B cell (primary cell): ENCODE measurements around the gene SLC2A13. TPM values are rescaled to one million over a fixed set of nuclear protein-coding genes. Genes with fewer than 3 reads are reported as not detected.
A peak's percentile ranks its signal among the peaks of the same experiment; 100 is the strongest.

Experiments used
- ATAC-seq: fragments of 200-7000 bp; cut with Tn5 transposase; one replicate; pipeline ENCODE4 v1.10.0; 2021; ENCODE audit warnings: low read depth, mild to moderate bottlenecking, moderate number of reproducible peaks, moderate library complexity
- CTCF ChIA-PET: fragments of 350-600 bp; sonication (Branson Sonifier 250); formaldehyde crosslinking; loops from one replicate; lab custom pipeline; 2021; ENCODE audit warnings: antibody characterized with exemption, inconsistent platforms; lab: Charles Lee
- POLR2A ChIA-PET: fragments of 350-600 bp; sonication (Branson Sonifier 250); formaldehyde crosslinking; loops from one replicate; lab custom pipeline; 2021; ENCODE audit warnings: antibody characterized with exemption; lab: Charles Lee
- DNase-seq: peaks from one replicate; pipeline ENCODE4 v3.0.0; 2013
- H2AFZ ChIP-seq: 2 replicates; pipeline ENCODE4 v1.6.1; 2012; ENCODE audit warnings: mild to moderate bottlenecking, low read depth, low read length; ENCODE audit not compliant: insufficient read depth, poor library complexity, severe bottlenecking
- H3K27ac ChIP-seq, 2 donors: 1 replicate in 1 of 2; 2 replicates in 1 of 2; pipeline ENCODE4 v1.5.1; 2012 to 2013; ENCODE audit warnings: low read length in 2 of 2, mild to moderate bottlenecking in 2 of 2, moderate library complexity in 1 of 2
- H3K27me3 ChIP-seq, 4 experiments: fragments of 200-600 bp in 1 of 4; sonication (generic) in 1 of 4; replicated peaks in 1 of 4; 1 replicate in 2 of 4; 2 replicates in 2 of 4; pipeline versions ENCODE4 v1.6.1 to v1.7.0; 2013 to 2016; ENCODE audit warnings: low read length in 3 of 4, mild to moderate bottlenecking in 2 of 4, mixed read lengths in 1 of 4, moderate library complexity in 1 of 4; ENCODE audit not compliant: insufficient read depth in 4 of 4, control insufficient read depth in 3 of 4; ENCODE audit errors: control extremely low read depth in 1 of 4
- H3K36me3 ChIP-seq, 2 experiments: replicated peaks in 1 of 2; 1 replicate in 1 of 2; 2 replicates in 1 of 2; pipeline versions ENCODE4 v1.6.1 to v1.7.1; 2013; ENCODE audit warnings: low read length in 1 of 2; ENCODE audit not compliant: insufficient read depth in 2 of 2, control insufficient read depth in 1 of 2; ENCODE audit errors: control extremely low read depth in 1 of 2, extremely low read depth in 1 of 2
- H3K4me1 ChIP-seq, 2 donors: fragments of 200-600 bp in 1 of 2; sonication (generic) in 1 of 2; 1 replicate in 1 of 2; 2 replicates in 1 of 2; pipeline versions ENCODE4 v1.5.1 to v1.6.1; 2013 to 2017; ENCODE audit warnings: low read length in 2 of 2; ENCODE audit not compliant: control insufficient read depth in 2 of 2, insufficient read depth in 2 of 2
- H3K4me2 ChIP-seq: replicated peaks from 2 replicates; pipeline ENCODE3; 2012; ENCODE audit warnings: mild to moderate bottlenecking, low read depth, low read length; ENCODE audit not compliant: poor library complexity, severe bottlenecking
- H3K4me3 ChIP-seq, 5 experiments: fragments of 200-600 bp in 1 of 5; sonication (generic) in 1 of 5; 1 replicate in 3 of 5; 2 replicates in 2 of 5; pipeline versions ENCODE4 v1.5.1 to v1.7.0; 2011 to 2016; ENCODE audit warnings: low read length in 4 of 5, mild to moderate bottlenecking in 4 of 5, low read depth in 2 of 5, control low read depth in 1 of 5, moderate library complexity in 1 of 5; ENCODE audit not compliant: insufficient read depth in 1 of 5; ENCODE audit errors: control extremely low read depth in 1 of 5, extremely low read depth in 1 of 5
- H3K79me2 ChIP-seq: fragments of 200-600 bp; sonication (generic); one replicate; pipeline ENCODE4 v1.6.0; 2016; ENCODE audit warnings: low read length; ENCODE audit not compliant: control insufficient read depth, insufficient read depth
- H3K9ac ChIP-seq: fragments of 200-600 bp; sonication (generic); 2 replicates; pipeline ENCODE4 v1.6.1; 2017; ENCODE audit warnings: mild to moderate bottlenecking, low read length, moderate library complexity
- H3K9me3 ChIP-seq, 3 donors: one replicate each; pipeline versions ENCODE4 v1.6.1 to v1.7.1; 2013; ENCODE audit warnings: low read length in 2 of 3; ENCODE audit not compliant: control insufficient read depth in 2 of 3, insufficient read depth in 1 of 3; ENCODE audit errors: control extremely low read depth in 1 of 3
- H4K20me1 ChIP-seq: 2 replicates; pipeline ENCODE4 v1.6.0; 2012; ENCODE audit warnings: mild to moderate bottlenecking, low read length; ENCODE audit not compliant: insufficient read depth, control insufficient read depth, poor library complexity, severe bottlenecking
- H3K27ac Mint-ChIP-seq: one replicate; pipeline ENCODE4 v1.8.0; 2021; ENCODE audit warnings: mixed read lengths
- H3K27me3 Mint-ChIP-seq: one replicate; pipeline ENCODE4 v1.8.0; 2021; ENCODE audit warnings: mixed read lengths
- H3K4me1 Mint-ChIP-seq: one replicate; pipeline ENCODE4 v1.8.0; 2021; ENCODE audit warnings: mixed read lengths
- H3K4me3 Mint-ChIP-seq: one replicate; pipeline ENCODE4 v1.8.0; 2021; ENCODE audit warnings: mixed read lengths
- H3K9me3 Mint-ChIP-seq: one replicate; pipeline ENCODE4 v1.8.0; 2022; ENCODE audit warnings: mixed read lengths; ENCODE audit not compliant: insufficient read depth
- CTCF ChIP-seq: fragments of 200-600 bp; IDR thresholded peaks from one replicate; pipeline ENCODE4 v1.8.0; 2022; ENCODE audit warnings: antibody characterized with exemption, mild to moderate bottlenecking
- EZH2 ChIP-seq: IDR thresholded peaks from 2 replicates; pipeline ENCODE4 v1.6.1; 2012; ENCODE audit warnings: borderline replicate concordance, low read depth, mild to moderate bottlenecking, moderate library complexity, low read length; ENCODE audit not compliant: insufficient read depth, poor library complexity, severe bottlenecking
- WGBS: methylation state at CpG from one replicate; pipeline ENCODE4 v1.1.5; 2013; ENCODE audit warnings: missing lambda C conversion rate; ENCODE audit not compliant: insufficient coverage; 5-methylcytosine and 5-hydroxymethylcytosine counted together
- intact Hi-C: fragments of 100-400 bp; cut with micrococcal nuclease; formaldehyde crosslinking; loops from one replicate; pipeline ENCODE4 v1.10.0; 2022
- polyA plus RNA-seq: library from polyadenylated mRNA; depleted of rRNA; stranded (reverse); fragments of >200 nt; gene quantifications from 2 replicates; pipeline ENCODE4 v1.2.3, GENCODE V29; 2012
- total RNA-seq, 2 donors: library from RNA; stranded (reverse); fragments of 120-200 nt in 1 of 2; gene quantifications; 1 replicate in 1 of 2; 2 replicates in 1 of 2; pipeline versions ENCODE4 v1.2.3 to v1.2.4, GENCODE V29; 2013 to 2022

SLC2A13 gene
- total and polyA plus RNA-seq, 2 donors (not counting 1 experiment from before 2014, with no cell fraction given): 2.1 to 8.6 TPM

GRCh38 chr12:40146800-40147797, 41.2 kb upstream of the SLC2A13 start:
- 100% methylated on average over 3 of the region's 10 CpGs for WGBS
- Histone ChIP-seq H3K27ac (no peak overlapping the region), H3K4me1 (no peaks in the 10 kb centered on the region), H3K79me2 (no peaks in the 10 kb centered on the region), H3K36me3 (no peaks in the 10 kb centered on the region), H2AFZ (no peak overlapping the region), H3K9me3 (no peaks in the 10 kb centered on the region), H3K4me2 (no peak overlapping the region), H4K20me1 (no peaks in the 10 kb centered on the region), H3K9ac (no peak overlapping the region), H3K27me3 (no peaks in the 10 kb centered on the region), H3K4me3 (no peak overlapping the region)
- Mint-ChIP-seq H3K27me3 (no peaks in the 10 kb centered on the region), H3K4me3 (no peak overlapping the region), H3K9me3 (no peaks in the 10 kb centered on the region), H3K27ac (no peak overlapping the region), H3K4me1 (no peaks in the 10 kb centered on the region)
- intact Hi-C loops: no loop called here
- ChIA-PET POLR2A (no interaction called here), CTCF (interaction anchor here (12.3 kb wide), 1 partner anchor 168 kb away, joined by 195 read pairs; no protein-coding TSS in a partner anchor)
- no peak for TF ChIP-seq CTCF
- TF ChIP-seq EZH2: no peak
- DNase-seq (no peak), ATAC-seq (peak; percentile 14)

DNA sequence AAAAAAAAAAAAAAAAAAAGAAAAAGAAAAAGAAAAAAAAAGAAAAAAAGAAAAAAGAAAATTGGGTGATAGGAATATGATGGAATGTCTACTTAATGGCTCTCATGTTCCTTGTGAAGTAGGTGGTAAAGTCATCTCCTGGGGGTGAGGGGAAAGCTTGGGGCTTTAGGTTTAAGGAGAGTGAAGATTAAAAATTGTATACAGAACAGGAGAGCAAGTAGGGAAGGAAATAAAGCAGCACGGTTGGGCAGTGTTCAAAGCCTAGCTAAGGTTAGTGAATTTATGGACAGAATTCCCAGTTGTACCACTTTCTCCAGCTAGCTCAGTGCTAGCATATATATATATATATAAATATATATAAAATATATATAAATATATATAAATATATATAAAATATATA, 40.0 kb upstream of the SLC2A13 start:
- intact Hi-C loops: no loop called here
- DNase-seq (no peak), ATAC-seq (no peak)
- no CpG with 5 or more reads among the region's 1 CpG for WGBS
- H3K79me2 ChIP-seq: no peaks in the 10 kb centered on the region
- Mint-ChIP-seq H3K9me3 (no peaks in the 10 kb centered on the region), H3K4me3 (no peak overlapping the region), H3K27me3 (no peaks in the 10 kb centered on the region), H3K27ac (no peak overlapping the region), H3K4me1 (no peaks in the 10 kb centered on the region)
- no peaks in the 10 kb centered on the region for H3K27me3 ChIP-seq
- H3K36me3 ChIP-seq: no peaks in the 10 kb centered on the region
- H3K27ac ChIP-seq: no peak overlapping the region
- no peak overlapping the region for H3K9ac ChIP-seq
- H3K4me3 ChIP-seq: no peak overlapping the region
- H3K4me2 ChIP-seq: no peak overlapping the region
- no peaks in the 10 kb centered on the region for H4K20me1 ChIP-seq
- POLR2A ChIA-PET: interaction anchor here (0.6 kb wide), 1 partner anchor 37 kb away, joined by 15 read pairs; no protein-coding TSS in a partner anchor
- no peak overlapping the region for H2AFZ ChIP-seq
- CTCF ChIA-PET: interaction anchor here (0.7 to 12.3 kb wide), 2 partner anchors 20 to 169 kb away, joined by 3 to 195 read pairs; no protein-coding TSS in a partner anchor
- TF ChIP-seq CTCF (no peak), EZH2 (no peak)
- no peaks in the 10 kb centered on the region for H3K4me1 ChIP-seq
- H3K9me3 ChIP-seq: no peaks in the 10 kb centered on the region
